ENCODE measurements around the gene BICDL1. TPM values are rescaled to one million over a fixed set of nuclear protein-coding genes. Genes with fewer than 3 reads are reported as not detected.

Gene BICDL1
- total RNA-seq, 6 donors from 2014 or later = 10.5 to 21.0 (median 15.9) TPM

DNA sequence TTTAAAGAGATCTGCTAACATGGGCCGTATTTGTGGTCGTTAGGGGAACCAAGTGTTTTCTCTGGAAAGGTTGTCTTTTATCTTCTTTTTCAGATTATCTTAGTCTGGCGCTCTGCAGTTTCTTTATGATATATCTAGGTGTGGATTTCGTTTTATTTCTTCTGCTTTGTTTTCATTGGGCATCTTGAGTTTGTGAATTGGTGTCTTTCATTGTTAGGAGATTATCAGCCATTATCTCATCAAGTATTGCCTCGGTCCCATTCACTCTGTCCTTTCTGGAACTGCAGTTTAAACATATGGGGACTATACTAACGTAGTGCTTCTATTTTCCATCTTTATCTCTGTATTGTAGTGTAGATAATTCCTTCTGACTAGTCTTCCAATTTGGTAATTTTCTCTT is 60.4 kb downstream of the BICDL1 start:
- no peak for DNase-seq
- H3K9me3 ChIP-seq = no peaks in the 10 kb centered on the region
- no peak for ATAC-seq (ENCODE audit: low FRiP score in 2 of 2)
- TF ChIP-seq POLR2A (IDR thresholded peaks at IDR 0.05) (no peak), POLR2AphosphoS5 (IDR thresholded peaks at IDR 0.05) (no peak), EP300 (IDR thresholded peaks at IDR 0.05) (no peak)
- TF ChIP-seq, protein P1, sequence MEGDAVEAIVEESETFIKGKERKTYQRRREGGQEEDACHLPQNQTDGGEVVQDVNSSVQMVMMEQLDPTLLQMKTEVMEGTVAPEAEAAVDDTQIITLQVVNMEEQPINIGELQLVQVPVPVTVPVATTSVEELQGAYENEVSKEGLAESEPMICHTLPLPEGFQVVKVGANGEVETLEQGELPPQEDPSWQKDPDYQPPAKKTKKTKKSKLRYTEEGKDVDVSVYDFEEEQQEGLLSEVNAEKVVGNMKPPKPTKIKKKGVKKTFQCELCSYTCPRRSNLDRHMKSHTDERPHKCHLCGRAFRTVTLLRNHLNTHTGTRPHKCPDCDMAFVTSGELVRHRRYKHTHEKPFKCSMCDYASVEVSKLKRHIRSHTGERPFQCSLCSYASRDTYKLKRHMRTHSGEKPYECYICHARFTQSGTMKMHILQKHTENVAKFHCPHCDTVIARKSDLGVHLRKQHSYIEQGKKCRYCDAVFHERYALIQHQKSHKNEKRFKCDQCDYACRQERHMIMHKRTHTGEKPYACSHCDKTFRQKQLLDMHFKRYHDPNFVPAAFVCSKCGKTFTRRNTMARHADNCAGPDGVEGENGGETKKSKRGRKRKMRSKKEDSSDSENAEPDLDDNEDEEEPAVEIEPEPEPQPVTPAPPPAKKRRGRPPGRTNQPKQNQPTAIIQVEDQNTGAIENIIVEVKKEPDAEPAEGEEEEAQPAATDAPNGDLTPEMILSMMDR (IDR thresholded peaks at IDR 0.05) = no peak
- no peaks in the 10 kb centered on the region for H3K36me3 ChIP-seq
- no peaks in the 10 kb centered on the region for H3K27me3 ChIP-seq
- WGBS, 2 donors = 85% methylated on average over 6 of the region's 6 CpGs
- H3K4me1 ChIP-seq = no peaks in the 10 kb centered on the region
- H3K4me3 ChIP-seq = no peak overlapping the region
- H3K27ac ChIP-seq = no peak overlapping the region

DNA sequence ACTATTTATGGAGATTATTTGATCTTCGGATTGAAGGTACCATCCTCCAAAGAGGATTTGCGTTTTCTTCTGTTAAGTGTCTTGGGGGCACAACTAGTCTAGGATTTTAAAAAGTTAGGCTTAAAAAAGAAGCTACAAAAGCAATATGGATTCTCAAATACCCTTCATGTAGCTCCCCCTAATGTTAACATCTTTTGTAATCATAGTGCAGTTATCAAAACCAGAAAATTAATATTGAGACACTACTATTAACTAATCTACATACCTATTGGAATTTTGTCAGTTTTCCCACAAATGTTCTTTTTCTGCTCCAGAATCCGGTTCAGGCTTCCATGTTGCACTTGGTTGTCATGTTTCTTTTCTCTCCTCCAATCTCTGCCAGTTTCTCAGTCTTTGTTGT is 62.5 kb downstream of the BICDL1 start:
- Histone ChIP-seq H3K9me3 (no peaks in the 10 kb centered on the region), H3K36me3 (no peaks in the 10 kb centered on the region), H3K4me1 (peaks cover 0 to 8% (median 0%) of the 10 kb centered on the region in 4 donors), H3K27ac (no peak overlapping the region), H3K27me3 (no peaks in the 10 kb centered on the region), H3K4me3 (no peak overlapping the region)
- WGBS, 2 donors = 95 to 97% methylated on average over 3 of the region's 3 CpGs
- TF ChIP-seq EP300 (IDR thresholded peaks at IDR 0.05) (no peak), POLR2A (IDR thresholded peaks at IDR 0.05) (no peak), POLR2AphosphoS5 (IDR thresholded peaks at IDR 0.05) (no peak)
- TF ChIP-seq, protein P1 (IDR thresholded peaks at IDR 0.05) = no peak
- ATAC-seq (ENCODE audit: low FRiP score in 2 of 2) (no peak), DNase-seq (no peak)

DNA sequence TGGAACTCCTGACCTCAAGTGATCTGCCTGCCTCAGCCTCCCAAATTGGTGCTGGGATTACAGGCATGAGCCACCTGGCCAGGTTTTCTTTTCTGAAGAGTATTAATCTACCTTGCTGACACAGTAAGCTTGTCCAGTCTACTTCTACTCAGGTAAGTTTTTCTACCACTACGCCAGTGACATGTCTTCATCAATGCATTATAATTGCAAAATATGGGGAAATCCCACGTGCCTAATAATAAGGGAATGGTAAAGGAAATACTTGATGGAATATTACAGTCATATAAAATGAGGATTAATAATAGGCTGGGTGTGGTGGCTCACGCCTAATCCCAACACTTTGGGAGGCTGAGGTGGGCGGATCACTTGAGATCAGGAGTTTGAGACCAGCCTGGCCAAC is 65.3 kb downstream of the BICDL1 start:
- Histone ChIP-seq H3K9me3 (no peaks in the 10 kb centered on the region), H3K4me1 (peaks cover 0 to 8% (median 0%) of the 10 kb centered on the region in 4 donors), H3K36me3 (no peaks in the 10 kb centered on the region), H3K27me3 (no peaks in the 10 kb centered on the region), H3K4me3 (no peak overlapping the region), H3K27ac (no peak overlapping the region)
- WGBS, 2 donors = 91 to 92% methylated on average over 4 of the region's 4 CpGs
- ATAC-seq (ENCODE audit: low FRiP score in 2 of 2) = no peak
- TF ChIP-seq POLR2AphosphoS5 (IDR thresholded peaks at IDR 0.05) (no peak), EP300 (IDR thresholded peaks at IDR 0.05) (no peak), POLR2A (IDR thresholded peaks at IDR 0.05) (no peak)
- TF ChIP-seq, protein P1 (IDR thresholded peaks at IDR 0.05) = no peak
- no peak for DNase-seq

DNA sequence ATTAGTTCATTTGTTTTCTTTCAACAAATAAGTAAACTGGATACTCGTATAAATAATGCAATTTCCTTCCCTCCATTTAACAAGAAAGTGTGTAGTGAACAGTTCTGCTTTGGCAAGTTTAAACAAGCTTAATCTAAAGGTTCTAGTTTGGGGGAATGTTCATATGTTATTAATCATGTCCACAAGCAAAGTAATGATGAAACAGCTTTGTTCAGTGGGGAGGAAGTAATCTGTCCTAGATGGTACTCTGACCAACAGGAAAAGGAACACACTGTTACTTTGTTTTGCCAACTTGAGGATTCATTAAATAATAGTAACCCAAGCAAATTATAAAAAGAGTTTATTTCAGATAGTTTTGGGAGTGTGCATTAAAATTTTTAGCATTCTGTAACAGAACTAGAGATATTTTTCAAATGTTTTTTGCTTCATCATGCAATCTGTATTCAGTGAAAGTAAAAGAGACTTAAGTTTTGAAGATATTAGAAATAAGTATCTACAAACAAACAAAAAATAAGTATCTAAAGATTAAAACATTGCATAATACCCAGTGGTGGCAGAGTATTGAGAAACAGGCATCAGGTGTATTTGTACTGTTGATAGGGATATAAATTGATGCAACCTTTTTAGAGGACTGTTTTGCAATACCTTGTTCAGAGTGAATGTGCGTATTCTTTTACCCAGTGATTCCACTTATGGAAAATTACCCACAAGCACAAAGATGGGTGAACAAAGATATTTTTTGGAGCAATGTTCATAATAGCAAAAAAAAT is 66.4 kb downstream of the BICDL1 start:
- ATAC-seq (ENCODE audit: low FRiP score in 2 of 2) = peak in 1 of 2 donors; percentile 26
- H3K9me3 ChIP-seq = no peaks in the 10 kb centered on the region
- H3K4me3 ChIP-seq = no peak overlapping the region
- no peak for TF ChIP-seq POLR2A (IDR thresholded peaks at IDR 0.05)
- TF ChIP-seq EP300 (IDR thresholded peaks at IDR 0.05) = peak in 1 of 4 donors; percentile 83
- H3K27me3 ChIP-seq = no peaks in the 10 kb centered on the region
- DNase-seq = no peak
- 50 to 55% methylated on average over 2 of the region's 2 CpGs for WGBS, 2 donors
- H3K27ac ChIP-seq = peak overlapping the region in 1 of 4 donors; percentile 9
- H3K4me1 ChIP-seq = peaks cover 0 to 8% (median 0%) of the 10 kb centered on the region in 4 donors
- H3K36me3 ChIP-seq = no peaks in the 10 kb centered on the region

DNA sequence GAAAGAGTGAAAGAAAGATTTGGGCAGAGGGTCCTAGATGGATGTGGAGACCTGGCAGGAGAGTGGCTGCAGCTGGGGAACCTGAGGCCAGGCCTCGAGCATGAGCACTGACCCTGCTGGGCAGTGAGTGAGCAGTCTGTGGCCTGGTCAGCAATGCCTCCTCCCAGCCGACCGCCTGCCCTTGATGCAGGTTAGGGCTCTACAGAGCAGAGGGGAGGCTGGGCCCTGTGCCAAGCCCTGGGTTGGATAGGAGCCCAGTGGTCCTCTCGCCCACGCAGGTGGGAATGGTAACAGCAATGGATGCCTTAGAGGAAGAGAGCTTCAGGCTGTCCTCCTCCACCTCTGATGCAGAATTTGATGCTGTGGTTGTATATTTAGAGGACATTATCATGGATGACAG is 67.7 kb downstream of the BICDL1 start:
- H3K27me3 ChIP-seq = no peaks in the 10 kb centered on the region
- DNase-seq (no peak), ATAC-seq (ENCODE audit: low FRiP score in 2 of 2) (peak in 1 of 2 donors; percentile 53)
- H3K9me3 ChIP-seq = no peaks in the 10 kb centered on the region
- H3K27ac ChIP-seq = no peak overlapping the region
- H3K4me1 ChIP-seq = peaks cover 0 to 8% (median 0%) of the 10 kb centered on the region in 4 donors
- TF ChIP-seq EP300 (IDR thresholded peaks at IDR 0.05) (no peak), POLR2AphosphoS5 (IDR thresholded peaks at IDR 0.05) (no peak), POLR2A (IDR thresholded peaks at IDR 0.05) (no peak)
- TF ChIP-seq, protein P1 (IDR thresholded peaks at IDR 0.05) = no peak
- 68 to 78% methylated on average over 4 to 5 of the region's 5 CpGs for WGBS, 2 donors
- no peak overlapping the region for H3K4me3 ChIP-seq
- no peaks in the 10 kb centered on the region for H3K36me3 ChIP-seq

Data from upper lobe of left lung (tissue), 6 donors.